HG03159 (cell line): ENCODE measurements around the gene SEC24B.
"Not testable (repeated sequence)": the region's sequence is repeated elsewhere in the genome, so short reads cannot be mapped to it uniquely, and the experiment has no call there.

ENCODE experiments used
- ATAC-seq: cut with Tn5 transposase; IDR thresholded peaks from one replicate; pipeline ENCODE4 v1.9.1; 2021; ENCODE audit warnings: mild to moderate bottlenecking, moderate library complexity; ENCODE audit not compliant: unreplicated experiment

Gene SEC24B

GRCh38 chr4:109574443-109574850 lies 140.8 kb downstream of the SEC24B start:
- no peak for ATAC-seq

- no peak for ATAC-seq
Measured at GRCh38 chr4:109574931-109575804, 141.6 kb downstream of the SEC24B start.

GRCh38 chr4:109576462-109576861 lies 142.8 kb downstream of the SEC24B start:
- no peak for ATAC-seq

GRCh38 chr4:109578846-109579245 lies 145.2 kb downstream of the SEC24B start:
- ATAC-seq: no peak

- ATAC-seq: not testable (repeated sequence)
Measured at GRCh38 chr4:109579997-109580396, 146.4 kb downstream of the SEC24B start.

GRCh38 chr4:109588176-109588575 lies 154.6 kb downstream of the SEC24B start:
- ATAC-seq: peak; percentile 96

GRCh38 chr4:109589119-109589518 lies 155.5 kb downstream of the SEC24B start:
- ATAC-seq: no peak

- no peak for ATAC-seq
Measured at GRCh38 chr4:109589605-109590004, 156.0 kb downstream of the SEC24B start.
